T-helper 9 cell (primary cell): ENCODE results near the gene MAGI1.

Experiments
- DNase-seq: peaks from one replicate; pipeline ENCODE4 v3.0.0-alpha.2; 2020

MAGI1 gene

GRCh38 chr3:65396078-65396477 lies 642.6 kb downstream of the MAGI1 start:
- DNase-seq, result no peak

GRCh38 chr3:65391068-65391467 lies 647.6 kb downstream of the MAGI1 start:
- DNase-seq, result no peak

DNA sequence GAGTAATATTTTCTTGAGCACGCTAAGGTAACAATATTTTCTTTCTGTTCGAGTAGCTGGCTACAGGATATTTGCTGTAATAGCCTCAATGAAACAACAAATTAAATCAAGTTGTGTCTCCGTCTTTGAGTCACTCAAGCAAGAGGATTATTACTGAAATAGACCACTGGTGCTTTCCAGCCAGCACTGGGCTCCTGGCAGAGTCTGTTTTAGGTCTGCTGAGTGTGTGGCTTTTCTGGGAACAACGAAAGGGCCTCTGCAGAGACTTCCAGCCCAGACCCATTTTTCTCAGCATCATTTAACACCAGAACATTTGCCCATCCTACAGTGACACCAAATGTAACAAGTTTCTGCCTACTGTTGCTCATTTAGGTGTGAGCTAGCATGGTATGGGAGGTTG lies 652.9 kb downstream of the MAGI1 start:
- DNase-seq, result no peak

- DNase-seq, result no peak
Measured at GRCh38 chr3:65381496-65382010, 657.2 kb downstream of the MAGI1 start.

- DNase-seq, result no peak
Measured at GRCh38 chr3:65379223-65379622, 659.5 kb downstream of the MAGI1 start.

DNA sequence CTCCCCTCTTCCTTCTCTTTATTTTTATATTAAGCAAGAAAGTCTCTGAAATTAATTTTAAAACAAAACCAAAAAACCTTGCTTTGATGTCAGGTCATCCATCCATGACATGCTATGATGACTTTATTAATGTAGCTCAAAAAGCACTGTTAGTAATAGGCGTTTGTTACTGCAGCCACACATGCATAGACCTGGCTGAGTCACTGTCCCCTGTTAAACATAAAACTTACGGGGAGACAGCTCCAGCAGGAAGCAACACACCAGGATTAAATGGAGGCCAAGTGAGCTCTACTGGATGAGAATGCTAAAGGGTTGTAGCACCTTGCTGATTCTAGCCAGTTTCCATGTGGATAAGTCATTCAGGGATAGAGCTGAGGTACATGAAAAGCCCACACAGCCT lies 661.1 kb downstream of the MAGI1 start:
- no peak for DNase-seq

DNA sequence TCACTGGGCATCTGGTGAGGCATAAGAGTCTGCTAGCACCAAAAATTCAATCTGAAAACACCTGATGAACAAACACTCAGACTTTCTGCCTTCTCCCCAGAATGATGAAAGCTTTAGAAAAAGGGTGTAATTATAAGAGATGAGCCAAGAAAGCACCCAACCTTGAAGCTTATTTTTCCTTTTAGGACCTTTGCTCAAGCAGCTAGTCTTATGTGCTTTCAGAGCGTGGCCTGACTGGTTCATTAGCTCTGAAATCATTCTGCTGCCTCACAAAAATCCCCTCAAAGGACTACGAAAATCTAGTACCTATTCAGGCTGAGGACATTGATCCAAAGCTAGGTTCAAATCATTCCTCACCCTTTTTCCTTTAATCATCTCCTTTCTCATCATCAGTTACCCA lies 662.3 kb downstream of the MAGI1 start:
- no peak for DNase-seq

GRCh38 chr3:65371053-65371452 lies 667.7 kb downstream of the MAGI1 start:
- no peak for DNase-seq

- DNase-seq, result no peak
Measured at GRCh38 chr3:65368866-65369265, 669.9 kb downstream of the MAGI1 start.

DNA sequence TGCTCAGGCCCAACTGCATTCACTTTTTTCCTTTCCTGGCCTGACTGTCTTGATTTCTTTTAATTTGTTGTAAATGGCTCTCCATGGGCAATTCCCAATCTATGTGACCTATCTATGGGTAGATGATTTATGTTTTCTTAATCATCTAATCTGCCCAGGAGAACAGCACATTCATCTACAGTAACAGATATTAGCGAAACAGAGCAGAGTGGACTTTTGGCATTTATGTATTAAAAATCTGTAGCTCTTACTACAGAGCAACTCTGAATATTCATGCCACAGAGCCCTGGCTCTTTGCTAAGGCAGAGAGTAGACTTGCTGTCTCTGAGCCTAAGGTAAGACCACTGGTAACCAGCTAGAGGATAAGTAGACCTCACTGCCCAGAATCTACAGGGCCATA lies 676.0 kb downstream of the MAGI1 start:
- DNase-seq, result no peak

- no peak for DNase-seq
Measured at GRCh38 chr3:65361448-65361847, 677.3 kb downstream of the MAGI1 start.

DNA sequence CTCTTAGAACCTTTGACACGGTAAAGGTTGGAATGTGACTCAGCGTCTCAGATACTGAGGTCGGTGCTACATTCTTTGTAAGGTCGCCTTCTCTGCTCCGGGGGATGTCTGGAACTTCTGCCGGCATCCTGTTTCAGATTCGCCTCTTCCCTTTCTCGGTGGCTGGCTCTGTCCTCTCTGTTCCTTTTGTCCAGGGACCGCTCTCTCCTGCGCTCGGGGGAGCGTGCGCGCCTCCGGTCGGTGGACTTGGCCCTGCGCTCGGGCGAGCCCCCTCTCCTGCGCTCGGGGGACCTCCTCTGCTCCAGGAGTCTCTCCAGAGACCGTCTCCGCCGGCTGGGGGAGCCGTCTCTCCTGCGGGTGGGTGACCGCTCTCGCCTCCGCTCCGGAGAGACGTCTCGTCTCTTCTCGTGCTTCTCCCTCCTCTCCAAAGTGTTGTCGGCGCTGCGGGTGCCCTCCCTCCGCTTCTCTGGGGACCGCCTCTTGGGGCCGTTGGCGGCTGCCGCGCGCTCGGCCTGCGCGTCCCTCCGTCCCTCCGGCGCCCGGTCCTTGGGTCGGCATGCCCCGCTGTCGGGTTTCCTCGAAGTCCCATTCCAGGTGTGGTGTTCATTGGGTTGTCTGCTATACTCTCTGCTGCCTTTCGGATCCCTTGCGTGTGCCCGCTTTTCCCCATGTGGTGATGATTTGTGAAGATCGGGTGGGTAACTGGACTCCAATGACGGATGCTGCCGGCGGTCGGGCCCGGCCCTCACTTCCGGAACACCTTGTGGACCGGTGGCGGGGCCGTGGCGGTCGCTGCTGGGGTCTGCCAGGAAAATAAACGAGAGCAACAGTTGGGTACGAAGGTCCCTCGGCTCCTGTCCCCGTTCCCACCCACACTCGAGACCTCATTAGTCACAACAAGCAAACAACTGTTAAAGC lies 682.1 kb downstream of the MAGI1 start:
- no peak for DNase-seq

- DNase-seq, result no peak
Measured at GRCh38 chr3:65354880-65355279, 683.8 kb downstream of the MAGI1 start.

DNA sequence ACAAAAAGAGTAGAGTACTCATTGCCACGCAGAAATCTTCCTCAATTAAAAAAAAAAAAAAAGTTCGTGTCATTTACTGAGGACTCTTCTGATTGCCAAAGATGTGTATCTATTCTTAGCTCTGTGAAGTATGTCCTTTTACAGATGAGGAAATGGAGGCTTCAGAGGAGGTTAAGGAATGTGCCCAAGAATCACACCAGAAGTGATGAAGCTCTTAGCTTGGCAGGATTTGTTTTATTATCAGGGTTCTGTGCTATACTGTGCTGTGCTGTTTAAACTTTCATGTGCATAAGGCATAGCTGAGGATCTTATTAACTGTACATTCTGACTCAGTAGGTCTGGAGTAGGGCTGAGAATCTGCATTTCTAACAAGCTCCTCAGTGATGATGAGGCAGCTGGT lies 685.8 kb downstream of the MAGI1 start:
- no peak for DNase-seq

- no peak for DNase-seq
Measured at GRCh38 chr3:65351753-65352152, 687.0 kb downstream of the MAGI1 start.

- no peak for DNase-seq
Measured at GRCh38 chr3:65350801-65351476, 687.8 kb downstream of the MAGI1 start.

DNA sequence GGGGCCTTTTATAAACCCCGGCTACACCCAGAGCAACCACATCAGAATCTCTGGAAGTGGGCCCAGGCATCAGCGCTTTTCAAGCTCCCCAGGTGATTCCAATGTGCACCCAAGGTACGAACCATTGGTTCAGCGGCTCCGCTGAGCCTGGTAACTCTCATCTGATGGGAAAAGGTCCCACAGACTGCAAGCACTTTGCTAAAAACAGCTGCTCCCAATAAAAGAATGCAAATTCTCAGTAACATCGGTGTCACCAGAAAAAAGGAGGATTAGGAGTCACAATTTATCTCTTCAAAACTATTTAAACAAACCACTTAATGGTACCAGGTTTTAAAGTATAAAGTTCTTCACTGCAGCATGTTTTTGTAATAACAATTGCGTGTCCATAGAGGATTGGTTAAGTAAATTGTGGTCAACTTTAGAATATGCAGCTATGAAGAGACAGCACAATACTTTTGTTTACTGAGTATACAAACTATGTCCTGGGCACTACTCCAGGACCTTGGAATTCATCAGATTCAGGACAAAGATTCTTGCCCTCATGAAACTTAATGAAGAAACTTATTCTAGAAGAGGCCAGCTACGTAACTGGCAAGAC lies 690.2 kb downstream of the MAGI1 start:
- no peak for DNase-seq

DNA sequence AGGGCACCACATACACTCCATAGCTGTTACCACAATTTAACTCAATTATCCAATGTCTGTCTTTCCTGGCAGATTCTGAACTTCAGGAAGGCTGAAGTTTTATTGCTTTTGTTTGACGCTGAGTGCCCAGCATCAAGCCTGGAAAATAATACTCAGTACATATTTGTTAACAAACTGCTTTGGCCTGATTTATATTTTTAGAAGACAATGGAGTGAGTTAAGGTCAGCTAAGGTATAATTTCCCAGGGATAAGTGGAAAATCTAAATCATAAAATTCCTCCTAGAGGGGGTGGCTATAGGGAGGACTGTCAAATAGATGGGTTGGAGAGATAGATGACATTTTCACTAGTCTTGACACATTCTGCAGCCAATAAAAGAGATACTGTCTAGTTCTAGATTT lies 691.6 kb downstream of the MAGI1 start:
- DNase-seq, result no peak

- DNase-seq, result no peak
Measured at GRCh38 chr3:65344846-65345245, 693.9 kb downstream of the MAGI1 start.

GRCh38 chr3:65344444-65344843 lies 694.3 kb downstream of the MAGI1 start:
- no peak for DNase-seq

GRCh38 chr3:65343736-65344135 lies 695.0 kb downstream of the MAGI1 start:
- no peak for DNase-seq

GRCh38 chr3:65343026-65343425 lies 695.7 kb downstream of the MAGI1 start:
- no peak for DNase-seq

GRCh38 chr3:65342084-65342683 lies 696.5 kb downstream of the MAGI1 start:
- no peak for DNase-seq
